HG03521 (cell line): ENCODE measurements around the gene PITPNB.

Experiments
- ATAC-seq: cut with Tn5 transposase; IDR thresholded peaks from one replicate; pipeline ENCODE4 v1.9.1; 2021; ENCODE audit warnings: mild to moderate bottlenecking, moderate library complexity; ENCODE audit not compliant: unreplicated experiment

Gene PITPNB

DNA sequence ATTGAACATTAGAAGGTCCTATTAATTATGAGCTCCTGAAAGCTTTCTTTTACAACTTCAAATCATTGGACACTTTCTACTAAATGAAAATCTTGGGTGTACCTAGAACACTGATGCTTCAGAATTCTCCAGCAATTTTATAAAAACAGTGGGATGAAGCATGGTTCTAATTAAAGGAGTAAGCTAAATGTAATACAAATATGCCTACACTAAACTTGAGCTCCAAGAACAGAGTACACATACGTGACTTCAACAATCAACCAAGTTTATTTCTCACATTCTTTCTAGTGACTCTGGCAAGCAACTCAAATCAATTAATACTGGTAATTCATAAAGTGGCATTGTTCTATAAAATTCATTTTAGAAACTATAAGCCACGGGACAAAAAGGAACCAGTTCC, 55.5 kb downstream of the PITPNB start:
- ATAC-seq: no peak

DNA sequence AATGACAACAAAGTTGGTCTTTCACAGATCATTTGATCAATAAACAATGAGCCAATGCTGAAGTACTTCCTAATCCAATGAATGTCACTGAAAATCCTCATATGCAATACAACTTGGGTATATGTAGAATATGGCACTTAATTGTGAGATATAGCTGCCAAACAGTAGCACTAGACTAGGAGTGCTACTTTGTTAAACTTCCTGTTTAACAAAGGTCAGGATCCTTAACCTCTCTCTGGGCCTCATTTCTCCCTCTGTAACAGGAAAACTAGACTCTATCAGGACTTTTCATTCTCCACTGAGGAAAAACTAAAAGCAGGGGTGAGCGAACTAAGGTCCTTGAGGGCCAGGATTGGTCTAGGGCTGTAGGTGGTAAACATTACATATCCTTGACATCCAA, 56.1 kb downstream of the PITPNB start:
- ATAC-seq: no peak

DNA sequence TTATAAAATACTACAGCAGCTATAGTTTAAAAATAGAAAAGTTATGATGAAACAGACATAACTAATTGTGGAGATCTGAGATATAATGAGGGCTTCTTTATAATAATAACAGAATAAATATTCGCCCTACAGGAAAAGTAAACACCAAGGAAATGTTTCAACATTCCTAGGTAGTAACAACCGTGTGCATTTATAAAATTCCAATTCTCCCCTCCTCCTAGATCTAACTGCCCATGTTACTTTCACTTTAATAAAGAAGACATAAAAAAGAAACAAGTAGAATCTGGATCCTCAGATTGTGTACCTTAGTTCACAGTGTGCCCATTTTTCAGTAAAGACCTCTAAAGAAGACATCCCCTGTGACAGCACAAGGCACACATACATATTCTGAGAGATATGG, 59.7 kb downstream of the PITPNB start:
- ATAC-seq: no peak

DNA sequence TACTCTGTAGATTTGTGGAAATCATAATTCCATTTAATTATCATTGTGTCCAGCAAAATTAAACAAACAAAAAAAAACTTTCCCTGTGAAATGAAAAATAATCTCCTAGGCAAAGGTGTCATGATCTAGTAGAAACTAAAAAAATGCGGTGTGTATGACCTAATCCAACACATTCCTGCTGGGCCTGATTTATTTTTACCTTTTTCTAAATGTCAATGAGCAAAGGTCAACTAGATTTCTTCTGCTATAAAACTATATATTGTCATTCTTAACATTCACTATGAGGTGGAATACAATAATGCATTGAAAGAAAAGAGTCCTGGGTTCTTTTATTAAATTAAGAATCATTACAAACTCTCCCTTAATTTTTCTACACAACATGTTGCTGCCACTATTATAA, 60.4 kb downstream of the PITPNB start:
- no peak for ATAC-seq

DNA sequence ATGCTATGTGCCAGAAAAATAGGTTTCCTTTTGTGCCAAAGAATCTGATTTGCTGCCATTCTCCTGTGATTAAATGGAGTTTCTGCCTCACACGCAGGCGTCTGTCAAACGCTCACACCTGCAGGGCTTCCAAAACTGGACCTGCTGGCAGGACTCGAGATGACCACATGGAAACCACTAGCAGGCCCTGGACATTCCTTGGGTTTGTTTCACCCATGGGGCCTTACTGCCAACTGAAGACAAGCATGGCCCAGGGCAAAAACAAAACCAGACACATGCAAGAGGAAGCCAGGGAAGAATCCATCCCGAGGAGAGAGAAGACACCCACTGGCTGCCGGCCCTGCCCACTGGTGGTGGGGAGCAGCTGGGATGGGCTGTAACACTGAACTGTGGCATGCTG, 61.6 kb downstream of the PITPNB start:
- no peak for ATAC-seq

DNA sequence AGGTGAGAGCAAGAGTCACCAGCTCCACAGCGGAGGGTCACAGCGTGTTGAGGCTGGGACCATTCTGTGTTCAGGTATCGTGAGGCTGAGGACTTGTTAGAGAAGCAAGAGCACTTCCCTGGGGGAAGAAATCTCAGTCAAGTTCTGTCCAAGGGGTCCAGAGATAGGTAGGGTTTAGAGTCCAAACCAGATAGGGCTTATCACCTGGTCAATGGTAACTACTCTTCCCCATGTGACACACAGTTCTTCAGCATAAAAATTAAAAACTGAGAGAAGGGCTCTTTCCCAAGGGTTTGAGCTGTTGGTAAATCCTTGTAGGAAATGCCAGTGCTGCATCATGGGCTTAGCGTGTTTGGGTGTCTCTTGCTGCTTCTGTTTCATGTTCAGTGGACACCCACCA, 62.7 kb downstream of the PITPNB start:
- no peak for ATAC-seq

DNA sequence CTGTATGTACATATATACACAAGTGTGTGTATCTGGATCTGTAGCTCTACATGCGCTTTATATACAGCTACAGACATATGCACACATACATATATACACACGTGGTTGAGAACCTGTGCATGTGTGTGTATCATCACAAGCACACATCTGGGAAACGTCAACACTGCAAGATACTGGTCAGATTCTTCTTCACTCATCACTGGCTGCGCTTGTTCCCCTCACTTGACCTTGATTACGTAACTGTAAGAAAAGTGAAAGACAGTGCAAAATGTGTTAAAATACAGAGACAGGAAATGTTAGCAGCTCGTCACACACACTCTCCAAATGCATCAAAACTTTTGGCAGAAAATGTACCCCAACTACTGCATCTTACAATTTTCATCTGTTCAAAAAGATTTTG, 65.6 kb downstream of the PITPNB start:
- ATAC-seq: no peak

DNA sequence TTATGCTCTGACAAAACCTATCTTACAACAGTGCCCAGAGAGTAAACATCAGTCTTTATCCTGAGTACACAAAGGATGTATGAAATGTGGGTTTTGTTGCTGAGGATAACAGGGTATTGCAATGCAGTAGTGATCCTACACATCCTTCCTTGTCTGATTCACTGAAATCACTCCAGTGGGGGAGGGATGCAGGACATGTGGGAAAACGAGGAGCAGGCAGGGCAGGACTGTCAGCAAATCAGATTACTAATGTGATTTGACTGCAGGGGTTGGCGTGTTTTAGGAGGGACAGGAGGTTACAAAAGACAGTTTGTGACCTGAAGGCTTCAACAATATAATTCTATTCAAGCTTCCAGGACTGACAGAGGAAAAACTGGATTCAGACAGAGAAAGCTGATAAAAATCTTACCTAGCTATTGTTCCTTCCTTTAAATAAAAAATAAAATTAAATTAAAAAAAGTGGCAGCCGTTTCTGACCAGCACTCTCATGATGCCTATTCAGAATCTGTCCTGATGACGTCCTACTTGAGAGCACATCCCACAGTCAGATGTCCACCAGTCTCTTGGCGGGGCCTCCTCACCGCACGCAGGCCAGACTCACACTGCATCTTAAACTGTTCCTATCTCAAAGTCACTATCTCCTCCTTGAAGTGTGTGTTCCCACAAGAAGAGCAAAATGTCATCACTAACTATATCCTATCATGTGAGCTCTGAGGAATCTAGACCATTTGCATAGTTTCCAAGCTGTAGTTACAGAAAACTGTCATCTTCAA, 66.9 kb downstream of the PITPNB start:
- ATAC-seq: no peak

DNA sequence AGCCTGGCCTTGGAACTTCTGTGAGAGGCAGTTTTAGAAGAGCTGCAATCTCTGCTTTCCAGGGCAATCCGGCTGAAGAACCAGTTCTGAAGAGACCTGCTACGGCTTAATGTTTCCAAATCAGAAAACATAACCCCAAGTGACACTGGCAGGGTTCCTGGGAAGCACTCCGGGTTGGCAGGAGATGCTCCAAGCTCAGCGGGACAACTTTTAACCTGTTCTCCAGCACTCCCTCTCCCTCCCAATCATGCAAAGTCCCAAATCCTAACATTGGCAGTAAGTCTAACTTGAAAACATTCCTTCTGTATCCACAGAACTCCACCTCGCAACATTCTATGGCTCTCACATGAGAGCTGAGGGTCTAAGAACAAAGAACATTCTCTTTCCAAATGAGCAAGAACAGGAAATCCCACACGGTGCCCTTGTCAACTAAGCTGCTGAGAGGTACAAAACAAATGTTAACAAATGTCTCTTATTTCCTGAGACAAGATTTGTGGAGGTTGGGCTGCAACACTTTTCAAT, 69.0 kb downstream of the PITPNB start:
- no peak for ATAC-seq

DNA sequence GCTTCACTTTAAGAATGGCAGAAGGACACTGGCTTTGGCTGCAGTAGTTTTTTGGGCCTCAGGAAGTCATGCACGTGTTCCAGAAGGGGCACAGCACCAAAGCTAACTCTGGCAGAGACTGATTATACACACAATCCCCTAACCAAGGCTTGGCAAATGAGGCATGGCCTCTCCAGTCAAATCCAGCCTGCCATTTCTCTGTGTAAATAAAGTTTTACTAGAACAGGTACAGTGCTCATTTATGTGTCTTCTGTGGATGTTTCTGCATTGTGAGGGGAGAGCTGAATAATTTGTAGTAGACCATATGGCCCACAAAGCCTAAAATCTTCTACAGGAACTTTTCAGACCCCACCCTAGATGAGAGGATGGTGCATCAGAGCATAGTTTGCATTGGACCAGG, 71.1 kb downstream of the PITPNB start:
- ATAC-seq: no peak

DNA sequence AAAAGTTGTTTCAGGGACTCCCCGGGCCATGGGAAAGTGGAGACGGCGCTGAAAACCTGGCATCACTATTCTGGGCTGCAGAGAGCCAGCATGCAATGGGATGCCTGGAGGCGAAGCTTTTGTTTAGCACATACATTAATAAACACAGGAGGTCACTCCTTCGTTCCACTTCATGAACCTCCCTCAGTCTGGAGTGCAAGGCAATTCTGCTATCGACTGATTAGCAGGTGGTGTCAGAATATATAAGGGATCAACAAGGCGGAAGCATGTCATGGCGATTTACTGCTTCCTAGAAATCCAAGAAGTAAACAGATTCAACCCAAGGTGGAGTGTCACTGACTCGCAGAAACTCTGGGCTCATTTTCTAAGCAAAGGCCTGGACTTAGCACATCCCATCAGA, 72.1 kb downstream of the PITPNB start:
- no peak for ATAC-seq

DNA sequence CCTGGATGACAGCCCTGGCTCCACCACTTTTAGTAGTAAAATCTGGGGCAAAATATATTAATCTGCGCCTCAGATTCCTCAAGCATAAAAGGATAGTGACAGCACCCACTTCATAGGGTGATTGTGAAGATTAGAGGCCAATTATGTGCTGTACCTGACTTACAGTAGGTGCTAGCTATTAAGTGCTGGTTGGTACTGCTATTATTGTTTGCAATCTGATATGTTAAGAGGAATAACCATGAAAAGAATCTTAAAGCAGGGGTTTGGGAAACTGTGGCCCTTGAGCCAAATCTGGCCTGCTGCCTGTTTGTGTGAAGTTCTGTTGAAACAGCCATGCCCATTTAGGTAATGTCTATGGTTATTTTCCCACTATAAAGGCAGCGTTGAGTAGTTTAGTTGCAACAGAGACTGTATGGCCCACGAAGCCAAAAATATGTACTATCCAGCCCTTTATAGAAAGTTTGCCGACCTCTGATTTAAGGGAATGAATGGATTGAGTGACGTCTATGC, 72.8 kb downstream of the PITPNB start:
- ATAC-seq: no peak

DNA sequence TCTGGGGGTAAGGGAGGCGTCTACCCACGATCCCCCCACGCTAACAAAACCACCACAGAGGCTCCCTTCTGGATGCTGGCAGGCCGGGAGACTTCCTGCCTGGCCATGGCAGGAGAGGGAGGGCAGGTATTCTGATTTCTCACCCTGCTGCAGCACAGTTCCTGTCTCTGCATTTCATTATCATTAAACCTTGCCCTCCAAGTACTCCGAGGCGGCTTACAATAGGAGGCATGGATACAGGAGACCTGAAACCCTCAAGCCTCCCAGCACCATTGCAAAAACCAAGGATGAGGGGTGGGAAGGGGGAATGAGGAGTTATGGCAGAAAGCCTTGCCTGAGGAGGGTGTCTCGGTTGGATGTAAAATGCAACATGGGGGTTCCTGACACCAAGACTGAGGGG, 73.4 kb downstream of the PITPNB start:
- ATAC-seq: no peak

DNA sequence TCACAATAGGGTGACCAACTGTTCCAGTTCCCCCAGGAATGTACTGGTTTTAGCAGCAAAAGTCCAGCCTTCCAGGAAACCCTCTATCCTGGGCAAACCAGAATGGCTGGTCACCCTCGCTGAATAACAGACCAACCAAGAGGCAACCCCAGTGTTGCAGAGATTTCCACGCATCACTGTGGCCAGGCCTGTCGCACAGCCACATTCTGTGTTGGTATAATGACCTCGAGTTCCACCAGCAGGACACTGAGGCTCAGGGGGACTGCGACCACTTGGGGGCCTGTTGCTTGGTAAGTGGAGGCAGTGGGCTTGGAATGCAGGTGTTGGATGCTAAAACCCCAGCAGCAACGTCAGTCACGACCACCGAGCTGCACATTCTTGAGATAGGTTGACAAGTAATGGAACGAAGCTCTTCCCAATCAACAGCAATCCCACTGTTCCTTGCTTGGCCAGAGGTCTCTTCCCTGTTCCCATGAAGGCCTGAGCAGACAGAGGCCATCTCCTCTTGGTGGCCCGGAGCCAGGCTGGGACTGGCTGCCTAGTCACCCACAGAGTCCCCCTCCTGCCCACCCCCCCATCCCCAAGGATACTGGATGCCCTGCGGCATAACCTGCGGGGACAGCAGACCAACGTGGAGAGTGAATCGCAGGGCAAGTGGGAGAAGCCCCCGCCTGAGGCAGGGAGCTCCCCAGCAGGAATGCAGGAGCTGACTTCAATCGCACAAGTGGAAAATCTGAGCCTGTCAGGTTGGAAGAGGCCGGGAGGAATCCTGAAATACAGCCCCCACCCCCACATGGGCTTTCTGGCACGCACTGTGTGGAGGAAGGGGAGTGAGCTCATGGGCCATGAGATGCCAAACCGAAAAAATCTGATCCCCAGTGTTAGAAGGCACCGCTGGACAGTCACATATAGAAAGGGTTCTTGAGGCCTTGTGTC, 74.1 kb downstream of the PITPNB start:
- ATAC-seq: no peak

DNA sequence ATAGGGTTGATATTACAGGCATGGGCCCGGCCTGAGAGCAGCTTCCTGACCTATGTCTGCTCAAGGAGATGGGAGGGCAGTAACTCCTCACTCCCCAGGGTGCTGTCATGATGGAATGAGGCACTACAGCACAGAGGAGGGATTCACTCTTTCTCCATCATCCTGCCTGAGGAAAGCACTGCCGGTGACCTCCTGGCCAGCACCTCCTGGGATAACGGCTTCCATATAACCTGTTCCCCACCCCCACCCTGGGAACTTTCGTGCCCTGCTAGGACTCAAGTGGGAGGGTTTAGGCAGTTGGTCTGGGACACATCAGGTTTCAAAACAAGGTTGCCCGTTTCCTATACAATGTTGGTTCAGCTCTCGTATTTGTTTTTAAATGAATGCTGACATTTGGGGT, 74.8 kb downstream of the PITPNB start:
- ATAC-seq: no peak

DNA sequence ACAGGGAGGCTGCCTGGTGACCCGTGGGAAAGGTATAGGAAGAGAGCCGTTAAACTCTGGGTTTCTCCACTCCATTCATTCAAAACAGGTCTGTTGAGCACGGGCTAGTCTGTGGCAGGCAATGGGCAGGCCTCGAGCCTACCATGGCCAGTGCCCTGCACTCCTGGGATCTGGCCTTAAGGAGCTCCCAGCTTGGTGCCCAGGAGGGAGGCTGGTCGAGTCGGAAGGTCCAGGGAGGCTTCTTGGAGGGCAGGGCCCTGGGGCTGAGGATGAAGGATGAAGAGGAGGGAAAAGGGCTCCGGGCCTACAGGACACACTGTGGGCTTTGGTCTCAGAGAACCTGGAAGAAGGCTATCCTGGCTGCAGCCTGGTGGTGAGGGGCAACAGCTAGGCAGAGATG, 75.6 kb downstream of the PITPNB start:
- no peak for ATAC-seq

DNA sequence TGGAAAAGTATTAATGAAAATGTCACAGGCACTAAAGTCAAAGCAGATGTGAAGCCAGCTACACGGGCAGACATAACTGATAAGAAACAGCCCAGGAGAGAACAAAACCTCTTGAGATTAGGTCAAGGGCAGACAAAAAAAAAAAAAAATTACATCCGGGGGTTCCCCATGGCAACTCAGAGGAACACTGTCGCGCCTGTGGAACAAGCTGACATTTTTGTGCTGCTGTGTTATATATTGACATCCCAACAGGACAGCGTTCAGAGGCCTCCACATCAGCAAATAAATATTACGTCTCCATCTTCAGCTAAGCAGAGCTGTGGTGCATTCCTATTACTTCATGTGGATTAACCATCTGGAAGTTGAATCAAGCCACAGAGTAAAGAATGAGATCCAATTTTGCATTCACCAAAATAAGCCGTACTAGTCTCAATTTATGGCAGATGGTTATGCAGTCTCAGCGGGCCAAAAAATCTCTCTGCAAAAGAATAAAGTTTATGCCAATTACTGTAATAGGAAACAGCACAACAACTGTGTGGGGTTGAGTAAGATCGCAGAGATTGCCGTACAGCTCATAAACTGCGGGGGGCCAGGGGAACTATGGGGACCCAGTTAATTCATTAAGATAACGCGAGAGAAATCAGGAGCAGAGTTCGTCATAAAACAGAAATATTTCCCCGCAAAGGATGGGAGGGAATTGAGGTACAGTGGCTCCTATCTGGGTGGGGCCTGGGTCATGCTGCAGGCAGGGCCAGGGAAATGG, 76.2 kb downstream of the PITPNB start:
- ATAC-seq: no peak

DNA sequence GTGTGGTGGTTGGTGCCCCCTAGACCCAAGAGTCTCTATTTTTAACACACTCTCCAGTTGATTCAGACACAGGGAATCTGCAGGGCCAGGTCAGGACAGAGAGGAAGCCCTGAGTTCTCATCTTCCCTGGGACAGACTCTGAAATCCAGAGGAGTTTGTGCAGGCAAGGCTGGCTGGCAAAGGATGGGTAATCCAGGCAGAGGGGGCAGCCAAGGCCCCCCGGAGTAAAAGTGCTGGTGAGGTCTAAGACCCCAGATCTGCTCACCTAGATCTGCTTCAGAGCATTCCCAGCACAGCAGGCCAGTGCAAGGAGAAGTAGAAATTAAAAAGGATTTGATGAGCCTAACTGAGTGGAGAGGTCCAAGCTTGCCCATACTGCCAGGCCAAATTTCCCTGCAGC, 76.9 kb downstream of the PITPNB start:
- no peak for ATAC-seq

DNA sequence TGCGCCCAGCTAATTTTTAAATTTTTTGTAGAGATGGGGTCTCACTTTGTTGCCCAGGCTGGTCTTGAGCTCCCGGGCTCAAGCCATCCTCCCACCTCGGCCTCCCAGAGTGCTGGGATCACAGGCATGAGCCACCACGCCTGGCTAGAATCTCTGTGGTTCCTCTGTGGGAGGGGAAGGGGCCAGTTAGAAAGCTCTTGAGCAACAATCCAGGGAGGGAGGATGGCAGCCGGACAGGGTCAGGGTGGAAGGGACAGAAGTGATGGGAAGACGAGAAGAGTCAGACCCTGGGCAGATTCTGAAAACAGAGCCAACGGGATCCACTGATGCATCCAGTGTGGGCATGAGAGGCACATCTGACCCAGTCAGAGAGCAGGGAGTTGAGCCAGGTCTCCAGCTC, 78.6 kb downstream of the PITPNB start:
- no peak for ATAC-seq

DNA sequence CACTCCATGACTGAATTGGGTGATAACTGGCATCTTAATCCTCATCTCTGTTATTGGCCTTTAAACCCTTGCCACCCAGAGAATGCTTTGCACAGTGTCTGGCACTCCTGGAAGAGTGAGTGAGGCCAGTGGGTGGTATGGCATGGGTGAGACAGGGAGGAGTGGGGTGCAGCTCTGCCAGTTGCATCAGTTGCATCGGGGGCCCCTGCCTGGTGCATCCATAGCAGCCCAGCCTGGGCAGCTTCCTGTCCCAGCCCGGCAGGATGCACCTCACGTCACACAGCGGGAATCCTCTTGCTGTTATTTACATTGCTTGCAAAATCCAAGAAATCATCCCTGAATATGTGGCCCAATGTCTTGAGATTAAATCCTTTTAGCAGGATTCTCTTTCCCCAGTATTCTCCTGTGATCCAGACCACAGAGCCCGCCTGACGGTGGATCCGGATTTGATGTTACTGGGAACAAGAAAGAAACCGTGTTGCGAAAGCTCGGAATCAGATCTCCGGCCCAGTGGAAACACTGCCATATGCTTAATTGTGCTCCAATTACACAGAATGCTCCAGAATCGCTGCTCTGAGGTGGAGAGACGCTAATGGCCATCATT, 79.9 kb downstream of the PITPNB start:
- ATAC-seq: no peak

DNA sequence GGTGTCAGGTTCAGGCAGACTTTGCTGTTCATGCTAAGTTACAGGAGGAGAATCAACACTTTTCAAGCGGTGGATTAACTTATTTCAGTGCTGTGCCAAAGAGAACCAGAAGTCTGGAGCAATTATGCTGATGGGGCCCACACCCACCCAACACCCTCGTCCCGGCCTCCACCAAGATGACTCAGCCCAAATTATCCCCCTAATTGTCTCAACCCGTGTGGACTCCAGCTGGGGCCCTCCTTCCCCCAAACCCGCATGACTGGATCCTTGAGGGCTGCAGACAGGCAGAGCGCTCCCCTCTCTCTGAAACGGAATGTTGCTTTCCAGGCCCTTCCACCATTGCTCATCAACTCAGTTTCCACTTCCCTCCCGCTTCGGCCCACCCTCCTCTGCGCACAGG, 82.9 kb downstream of the PITPNB start:
- no peak for ATAC-seq
